ENCODE measurements around the gene UTP25.

Gene UTP25

DNA sequence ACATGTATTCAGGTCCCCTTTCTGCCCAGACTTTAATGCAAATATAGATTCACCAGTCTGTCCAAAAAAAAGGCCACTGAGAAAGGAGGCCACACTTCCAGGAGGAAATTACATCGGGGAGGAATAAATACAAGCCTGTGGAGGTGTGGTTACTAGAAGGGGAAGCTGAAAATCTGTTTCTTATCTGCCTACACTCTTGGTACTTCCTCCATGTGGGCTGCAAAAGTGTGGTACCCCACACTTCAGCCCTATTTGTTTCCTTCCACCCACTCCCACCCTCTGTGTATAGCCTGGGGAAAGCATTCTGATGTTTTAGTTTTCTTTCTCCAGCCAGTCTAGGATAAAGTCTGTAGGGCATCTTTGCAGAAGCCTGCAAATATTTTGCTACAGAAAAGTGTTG, 38.4 kb downstream of the UTP25 start:
- no peak overlapping the region for H3K27ac Mint-ChIP-seq
- peaks cover 4% of the 10 kb centered on the region for H3K9me3 Mint-ChIP-seq
- H3K4me1 Mint-ChIP-seq (ENCODE audit: low read depth) = no peaks in the 10 kb centered on the region
- H3K36me3 Mint-ChIP-seq (ENCODE audit: low read depth) = no peaks in the 10 kb centered on the region
- H3K4me3 Mint-ChIP-seq = no peak overlapping the region
- H3K27me3 Mint-ChIP-seq = peaks cover 23% of the 10 kb centered on the region

DNA sequence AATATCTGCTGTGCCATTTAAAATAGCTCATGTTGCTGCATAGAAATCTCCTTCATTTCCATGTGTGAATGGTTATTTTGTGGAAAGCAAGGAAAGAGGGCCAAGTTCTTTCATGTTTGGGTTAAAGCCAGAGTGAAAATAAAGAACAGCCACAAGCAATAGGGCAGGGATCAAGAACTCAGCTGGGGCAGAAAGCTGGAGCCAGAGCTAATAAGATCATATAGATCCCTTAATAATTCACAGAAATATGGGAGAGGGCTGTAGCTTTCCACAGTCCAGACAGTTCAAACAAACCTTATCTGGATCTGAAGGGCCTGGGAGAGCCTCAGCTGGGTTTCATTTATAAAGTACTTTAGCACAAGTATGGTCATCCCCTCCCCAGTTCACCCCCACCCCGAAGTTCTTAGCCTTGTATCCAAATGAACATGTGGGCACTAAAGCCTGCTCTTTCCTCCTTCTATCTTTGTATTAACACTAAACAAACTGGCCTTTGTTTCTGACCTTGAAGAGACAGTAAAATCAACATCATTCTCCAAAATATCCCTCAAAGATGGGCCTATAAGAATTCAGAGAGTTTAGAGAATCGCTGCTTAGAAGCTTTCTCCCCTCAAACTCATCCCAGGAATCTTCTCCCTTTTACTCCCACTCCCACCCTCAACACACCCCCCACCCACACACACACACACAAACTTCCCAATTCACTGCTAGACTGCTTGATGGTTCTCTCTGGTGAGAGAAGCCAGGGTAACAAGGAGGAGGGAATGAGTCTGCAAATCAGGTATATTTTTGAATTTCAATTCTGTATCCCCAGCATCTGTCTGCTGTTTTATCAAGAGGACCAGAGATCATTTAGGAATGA, 41.7 kb downstream of the UTP25 start:
- H3K9me3 Mint-ChIP-seq = peaks cover 4% of the 10 kb centered on the region
- H3K36me3 Mint-ChIP-seq (ENCODE audit: low read depth) = no peaks in the 10 kb centered on the region
- H3K27me3 Mint-ChIP-seq = peaks cover 48% of the 10 kb centered on the region
- no peak overlapping the region for H3K4me3 Mint-ChIP-seq
- H3K27ac Mint-ChIP-seq = no peak overlapping the region
- H3K4me1 Mint-ChIP-seq (ENCODE audit: low read depth) = no peaks in the 10 kb centered on the region

DNA sequence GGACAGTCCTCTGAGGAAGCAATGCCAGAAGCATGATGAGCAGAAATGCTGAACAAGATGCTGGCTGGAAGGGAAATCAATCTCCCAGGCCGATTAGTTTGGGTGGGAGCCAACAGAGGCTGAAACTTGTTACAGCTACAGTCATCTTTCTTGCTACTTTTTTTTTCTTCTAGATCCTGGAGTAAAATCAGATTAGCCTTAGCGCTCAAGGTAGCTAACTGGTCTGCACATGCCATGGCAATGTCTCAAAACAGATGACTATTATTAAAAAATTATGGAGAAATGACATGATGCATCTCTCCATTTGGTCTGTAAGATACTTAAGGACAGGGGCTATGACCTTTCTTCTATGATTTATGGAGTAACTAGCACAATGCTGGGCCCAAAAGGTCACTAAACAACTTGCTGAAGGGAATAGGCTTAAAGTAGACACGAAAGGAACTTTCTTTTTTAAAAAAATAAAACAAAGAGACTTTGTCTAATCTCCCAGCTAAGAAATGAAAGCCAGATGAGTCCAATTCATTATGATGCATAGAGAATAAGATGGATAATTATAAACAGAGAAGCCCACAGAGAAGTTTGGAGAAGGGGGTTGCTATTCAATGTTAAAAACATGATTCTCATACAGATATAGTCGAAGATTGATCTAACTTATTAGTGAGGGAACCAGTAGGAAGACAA, 42.5 kb downstream of the UTP25 start:
- H3K36me3 Mint-ChIP-seq (ENCODE audit: low read depth) = no peaks in the 10 kb centered on the region
- H3K9me3 Mint-ChIP-seq = peaks cover 4% of the 10 kb centered on the region
- no peaks in the 10 kb centered on the region for H3K4me1 Mint-ChIP-seq (ENCODE audit: low read depth)
- no peak overlapping the region for H3K27ac Mint-ChIP-seq
- peaks cover 48% of the 10 kb centered on the region for H3K27me3 Mint-ChIP-seq
- no peak overlapping the region for H3K4me3 Mint-ChIP-seq

DNA sequence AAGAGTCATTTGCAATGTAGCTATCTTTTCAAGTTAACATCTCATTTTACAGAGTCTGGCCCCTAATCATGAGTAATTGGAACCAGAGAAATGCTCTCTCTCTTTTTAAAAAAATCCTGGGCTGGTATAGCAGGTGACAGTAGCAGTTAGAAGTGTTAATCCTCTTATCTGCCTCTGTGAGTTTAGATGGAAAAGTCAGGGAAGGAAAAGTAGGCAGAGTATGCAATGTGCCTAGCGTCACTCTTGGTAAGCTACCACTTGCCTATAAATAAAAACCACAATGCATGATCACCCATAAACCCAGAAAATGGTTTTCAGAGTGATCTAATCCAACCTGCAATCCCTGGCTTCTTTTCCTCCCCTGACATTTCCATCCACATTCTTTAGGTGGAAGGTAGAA, 43.2 kb downstream of the UTP25 start:
- H3K4me1 Mint-ChIP-seq (ENCODE audit: low read depth) = no peaks in the 10 kb centered on the region
- H3K4me3 Mint-ChIP-seq = no peak overlapping the region
- peaks cover 4% of the 10 kb centered on the region for H3K9me3 Mint-ChIP-seq
- no peak overlapping the region for H3K27ac Mint-ChIP-seq
- H3K36me3 Mint-ChIP-seq (ENCODE audit: low read depth) = no peaks in the 10 kb centered on the region
- H3K27me3 Mint-ChIP-seq = peaks cover 47% of the 10 kb centered on the region

DNA sequence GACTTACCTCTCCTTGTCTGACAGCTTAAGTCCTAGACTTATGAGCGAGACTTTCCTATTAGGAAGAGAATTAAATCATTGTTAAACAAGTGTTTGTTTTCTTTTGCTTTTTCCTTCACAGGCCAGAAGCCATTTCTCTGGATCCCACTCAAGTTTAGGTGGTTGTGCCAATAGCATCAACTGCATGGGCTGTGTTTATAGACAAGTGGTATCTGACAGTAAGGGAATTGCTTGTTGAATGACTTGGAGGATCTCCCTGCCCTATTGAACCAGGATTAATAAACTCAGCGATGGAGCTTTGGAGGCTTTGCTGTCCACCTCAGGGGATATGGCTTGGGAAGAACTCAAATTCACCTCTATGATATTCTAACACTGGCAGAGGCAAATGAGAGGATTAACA, 43.7 kb downstream of the UTP25 start:
- Mint-ChIP-seq H3K36me3 (ENCODE audit: low read depth) (no peaks in the 10 kb centered on the region), H3K27me3 (peaks cover 43% of the 10 kb centered on the region), H3K9me3 (peaks cover 4% of the 10 kb centered on the region), H3K27ac (no peak overlapping the region), H3K4me3 (no peak overlapping the region), H3K4me1 (ENCODE audit: low read depth) (no peaks in the 10 kb centered on the region)

DNA sequence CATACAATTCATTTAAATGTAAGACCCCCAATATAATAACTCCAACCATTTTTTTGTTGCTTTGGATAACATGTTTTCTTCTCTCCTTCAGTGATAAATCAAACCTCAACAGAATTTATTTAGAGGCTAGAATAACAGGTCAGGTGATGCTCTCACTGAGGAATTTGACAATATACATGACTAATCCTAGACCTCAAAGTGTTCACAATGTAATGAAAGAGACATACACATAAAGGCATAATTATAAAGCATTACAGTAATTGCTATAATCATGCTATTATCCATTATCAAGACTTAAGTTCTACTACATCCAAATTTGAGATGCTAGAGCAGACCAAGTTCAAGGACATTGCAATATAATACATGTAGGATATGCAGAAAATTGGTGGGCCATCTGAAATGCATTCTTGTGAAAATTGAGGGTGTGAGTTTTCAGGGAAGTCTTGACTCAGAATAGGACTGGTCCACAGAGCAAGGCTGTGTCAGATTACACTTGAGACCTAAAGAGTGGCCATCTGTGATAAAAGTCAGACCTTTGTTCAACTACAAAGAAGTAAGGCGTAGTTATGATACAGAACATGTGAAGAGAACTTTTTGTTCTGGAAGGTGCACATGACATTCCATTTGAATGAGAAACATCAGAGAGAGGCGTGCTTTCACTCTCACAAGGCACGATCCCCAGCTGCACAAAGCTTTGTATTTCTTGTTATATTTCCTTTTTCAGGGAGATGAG, 45.5 kb downstream of the UTP25 start:
- Mint-ChIP-seq H3K36me3 (ENCODE audit: low read depth) (no peaks in the 10 kb centered on the region), H3K27me3 (peaks cover 44% of the 10 kb centered on the region), H3K9me3 (no peaks in the 10 kb centered on the region), H3K4me3 (no peak overlapping the region), H3K27ac (no peak overlapping the region), H3K4me1 (ENCODE audit: low read depth) (no peaks in the 10 kb centered on the region)

DNA sequence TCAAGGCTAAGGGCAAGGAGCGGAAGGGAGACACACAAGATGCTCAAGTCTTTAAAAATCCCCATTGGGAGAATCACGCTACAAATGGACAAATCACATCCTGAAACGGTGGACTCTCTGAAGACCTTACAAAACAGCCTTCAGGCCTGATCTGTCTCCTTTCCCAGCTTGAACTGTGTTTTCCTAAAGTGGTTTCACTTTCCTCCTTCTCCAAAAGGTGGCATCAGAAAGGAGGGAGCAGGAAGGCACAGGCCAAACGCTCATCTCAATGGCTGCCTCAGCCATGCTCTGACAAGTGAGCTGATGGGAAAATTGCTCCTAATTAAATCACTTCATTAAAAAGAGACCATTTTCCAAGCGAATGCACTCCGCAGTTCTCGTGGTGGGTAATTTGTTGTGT, 47.7 kb downstream of the UTP25 start:
- H3K36me3 Mint-ChIP-seq (ENCODE audit: low read depth) = no peaks in the 10 kb centered on the region
- no peaks in the 10 kb centered on the region for H3K9me3 Mint-ChIP-seq
- no peak overlapping the region for H3K4me3 Mint-ChIP-seq
- peaks cover 45% of the 10 kb centered on the region for H3K27me3 Mint-ChIP-seq
- H3K27ac Mint-ChIP-seq = no peak overlapping the region
- H3K4me1 Mint-ChIP-seq (ENCODE audit: low read depth) = no peaks in the 10 kb centered on the region

DNA sequence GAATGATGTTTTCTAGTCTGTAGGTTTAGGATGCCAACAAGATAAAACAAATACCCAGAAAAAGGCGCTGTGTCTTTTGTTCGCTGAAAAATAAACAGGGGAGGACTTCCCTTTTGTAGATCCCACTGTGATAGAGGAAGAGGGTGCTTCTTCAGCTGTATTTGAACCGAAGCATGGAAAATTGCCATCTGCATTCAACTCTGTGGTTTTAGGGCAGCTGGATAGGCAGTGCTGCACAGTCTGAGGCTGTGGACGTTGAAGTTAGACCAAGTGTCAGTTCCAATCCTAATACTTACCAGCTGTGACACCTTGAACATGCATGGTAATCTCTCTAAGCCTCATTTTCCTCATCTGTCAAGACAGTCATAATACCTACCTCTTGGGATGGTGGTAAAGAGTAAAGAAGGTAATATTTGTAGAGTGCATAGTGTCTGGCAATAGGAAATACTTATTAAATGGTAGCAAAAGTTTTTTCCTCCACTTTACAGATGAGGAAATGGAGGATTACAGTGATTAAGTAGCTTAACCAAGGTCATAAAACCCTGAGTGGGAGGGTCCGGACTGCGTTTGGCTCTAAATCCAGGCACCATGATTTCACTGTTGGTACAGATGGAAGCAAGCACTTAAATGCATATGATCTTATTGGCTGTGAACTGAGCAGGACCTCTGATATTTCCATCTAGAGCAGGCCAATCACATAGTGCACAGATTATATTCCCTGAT, 48.5 kb downstream of the UTP25 start:
- H3K27me3 Mint-ChIP-seq = peaks cover 46% of the 10 kb centered on the region
- no peak overlapping the region for H3K27ac Mint-ChIP-seq
- H3K4me3 Mint-ChIP-seq = no peak overlapping the region
- H3K36me3 Mint-ChIP-seq (ENCODE audit: low read depth) = no peaks in the 10 kb centered on the region
- H3K4me1 Mint-ChIP-seq (ENCODE audit: low read depth) = no peaks in the 10 kb centered on the region
- no peaks in the 10 kb centered on the region for H3K9me3 Mint-ChIP-seq

DNA sequence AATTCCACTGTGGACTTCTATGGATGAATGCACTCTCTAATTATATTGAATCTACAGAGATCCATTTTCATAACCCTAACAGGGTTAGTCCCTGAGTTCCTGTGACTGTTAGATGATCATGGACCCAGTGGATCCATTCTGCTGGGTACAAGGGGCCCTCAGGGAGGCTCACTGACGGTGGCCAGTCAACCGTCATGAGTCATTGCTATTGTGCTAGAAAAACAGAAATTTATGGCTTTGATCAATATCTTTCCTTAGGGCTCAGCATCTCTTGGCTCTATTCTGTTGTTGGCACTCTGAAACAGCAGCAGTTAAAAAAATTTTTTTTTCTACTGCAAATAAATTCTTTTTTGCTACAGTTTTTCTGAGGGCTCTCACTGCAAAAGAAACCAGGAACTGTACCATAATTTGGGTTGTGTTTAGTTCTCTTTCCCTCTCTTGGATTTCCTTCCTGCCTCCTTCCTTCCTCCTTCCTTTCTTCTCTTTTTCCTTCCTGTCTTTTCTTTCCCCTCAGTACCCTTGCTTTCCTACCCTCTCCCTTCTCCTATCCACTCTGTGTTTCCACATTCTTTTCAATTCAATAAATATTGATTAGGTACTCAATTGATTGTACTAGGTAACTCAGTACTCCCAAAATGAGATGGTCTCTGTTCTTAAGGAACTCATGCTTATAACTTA, 49.5 kb downstream of the UTP25 start:
- Mint-ChIP-seq H3K27ac (no peak overlapping the region), H3K36me3 (ENCODE audit: low read depth) (no peaks in the 10 kb centered on the region), H3K27me3 (peaks cover 46% of the 10 kb centered on the region), H3K4me3 (no peak overlapping the region), H3K9me3 (no peaks in the 10 kb centered on the region), H3K4me1 (ENCODE audit: low read depth) (no peaks in the 10 kb centered on the region)

DNA sequence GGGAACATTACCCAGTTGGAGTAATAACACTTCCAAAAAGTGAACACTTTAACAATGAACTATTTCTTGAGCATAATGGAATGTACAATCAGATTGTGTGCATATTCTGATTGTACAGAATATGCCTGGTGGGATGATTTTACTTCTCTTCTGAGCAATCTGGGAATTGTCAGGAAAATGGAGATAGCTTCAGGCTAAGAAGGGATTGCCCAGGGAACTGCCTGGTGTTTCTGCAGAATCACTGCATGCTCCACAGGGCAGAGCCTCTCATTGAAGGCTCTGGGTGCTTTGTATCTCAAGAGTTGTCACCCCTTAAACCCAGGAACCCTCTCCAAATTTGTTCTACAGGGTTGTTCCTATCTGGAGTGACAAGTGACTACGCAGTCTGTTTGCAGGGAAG, 51.2 kb downstream of the UTP25 start:
- no peaks in the 10 kb centered on the region for H3K36me3 Mint-ChIP-seq (ENCODE audit: low read depth)
- H3K4me1 Mint-ChIP-seq (ENCODE audit: low read depth) = no peaks in the 10 kb centered on the region
- no peak overlapping the region for H3K4me3 Mint-ChIP-seq
- no peaks in the 10 kb centered on the region for H3K9me3 Mint-ChIP-seq
- H3K27me3 Mint-ChIP-seq = peaks cover 42% of the 10 kb centered on the region
- no peak overlapping the region for H3K27ac Mint-ChIP-seq

DNA sequence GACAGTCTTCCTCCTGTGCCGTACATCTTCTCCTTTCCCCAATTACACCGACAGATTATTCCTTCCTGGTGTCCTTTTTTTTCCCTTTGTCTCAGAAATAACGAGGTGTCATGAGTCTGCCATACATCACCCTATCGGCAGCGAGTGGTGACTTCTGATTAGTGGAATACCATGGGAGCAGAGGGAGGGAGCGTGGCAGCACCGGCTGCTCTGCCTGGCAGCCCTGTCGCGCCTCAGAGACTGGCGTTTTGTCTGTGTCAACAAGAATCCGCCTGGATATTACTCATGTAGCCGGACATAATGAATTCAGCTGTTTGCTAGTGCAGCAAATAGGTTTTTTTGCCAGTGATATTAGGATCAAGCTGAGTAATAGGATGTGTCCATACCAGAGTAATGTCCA, 51.8 kb downstream of the UTP25 start:
- H3K27ac Mint-ChIP-seq = no peak overlapping the region
- no peaks in the 10 kb centered on the region for H3K36me3 Mint-ChIP-seq (ENCODE audit: low read depth)
- H3K9me3 Mint-ChIP-seq = no peaks in the 10 kb centered on the region
- H3K4me3 Mint-ChIP-seq = no peak overlapping the region
- H3K4me1 Mint-ChIP-seq (ENCODE audit: low read depth) = peaks cover 5% of the 10 kb centered on the region
- peaks cover 42% of the 10 kb centered on the region for H3K27me3 Mint-ChIP-seq

DNA sequence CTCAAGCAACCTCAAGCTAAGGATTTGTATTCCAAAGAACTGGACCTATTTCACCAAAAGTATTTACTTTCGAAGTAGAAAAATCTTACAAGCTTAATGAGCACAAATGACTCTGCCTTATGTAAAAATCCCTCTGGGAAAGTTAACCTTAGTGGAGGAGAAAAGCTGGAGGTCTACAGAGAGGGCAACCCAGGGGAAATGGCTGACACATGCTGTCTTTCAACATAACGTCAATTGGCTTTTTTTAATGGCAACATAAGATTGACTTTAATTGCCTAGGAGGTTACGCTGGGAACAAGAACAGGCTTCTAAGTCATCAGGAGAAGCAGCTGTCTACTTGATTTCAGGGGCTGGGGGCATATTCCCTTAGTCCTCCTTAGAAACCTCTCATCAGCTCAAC, 52.3 kb downstream of the UTP25 start:
- no peak overlapping the region for H3K27ac Mint-ChIP-seq
- H3K9me3 Mint-ChIP-seq = no peaks in the 10 kb centered on the region
- peaks cover 42% of the 10 kb centered on the region for H3K27me3 Mint-ChIP-seq
- peaks cover 7% of the 10 kb centered on the region for H3K4me1 Mint-ChIP-seq (ENCODE audit: low read depth)
- H3K36me3 Mint-ChIP-seq (ENCODE audit: low read depth) = no peaks in the 10 kb centered on the region
- no peak overlapping the region for H3K4me3 Mint-ChIP-seq

DNA sequence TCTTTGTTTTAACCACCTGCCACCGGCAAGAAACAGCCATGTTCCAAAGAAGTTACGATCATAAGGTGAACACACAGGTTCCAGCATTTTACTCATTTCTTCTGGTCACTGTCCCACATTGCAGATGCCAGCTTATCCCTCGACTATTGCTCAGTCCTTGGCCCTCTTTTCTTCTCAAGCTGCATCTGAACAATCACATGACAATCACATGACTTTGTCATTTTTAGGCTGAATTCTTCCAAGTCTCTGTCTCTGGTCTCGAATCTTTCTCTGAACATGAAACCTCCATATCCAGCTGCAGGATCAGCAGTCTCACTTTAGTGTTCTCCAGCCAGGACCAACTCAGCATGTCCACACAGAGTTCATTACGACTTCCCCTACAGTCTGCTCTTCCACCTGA, 53.8 kb downstream of the UTP25 start:
- Mint-ChIP-seq H3K4me1 (ENCODE audit: low read depth) (peaks cover 7% of the 10 kb centered on the region), H3K4me3 (no peak overlapping the region), H3K27me3 (peaks cover 47% of the 10 kb centered on the region), H3K36me3 (ENCODE audit: low read depth) (no peaks in the 10 kb centered on the region), H3K9me3 (no peaks in the 10 kb centered on the region), H3K27ac (no peak overlapping the region)

DNA sequence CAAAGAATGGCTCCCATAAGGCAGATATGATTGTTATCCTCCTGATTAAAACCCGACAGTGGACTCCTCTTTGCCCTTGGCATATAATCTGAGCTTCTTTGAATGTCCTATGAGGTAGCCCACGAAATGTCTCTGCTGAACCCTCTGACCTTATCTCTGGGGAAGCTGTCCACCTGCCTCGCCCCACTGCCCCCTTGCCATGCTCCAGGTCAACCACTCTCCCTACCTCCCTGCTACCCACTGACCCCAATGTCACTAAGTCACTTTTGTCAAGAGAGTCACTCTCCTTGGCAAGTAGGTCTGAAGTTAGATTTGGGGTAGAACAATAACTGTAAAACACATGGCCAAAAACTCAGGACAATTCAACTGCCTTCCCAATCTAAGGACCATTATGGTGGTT, 54.5 kb downstream of the UTP25 start:
- Mint-ChIP-seq H3K4me3 (no peak overlapping the region), H3K4me1 (ENCODE audit: low read depth) (peaks cover 7% of the 10 kb centered on the region), H3K27me3 (peaks cover 53% of the 10 kb centered on the region), H3K9me3 (no peaks in the 10 kb centered on the region), H3K36me3 (ENCODE audit: low read depth) (no peaks in the 10 kb centered on the region), H3K27ac (no peak overlapping the region)

All from stimulated activated naive CD8-positive, alpha-beta T cell treated with anti-CD3 and anti-CD28 coated beads, Interleukin-15, Interleukin-2, amounts not matched to agents 100 ng/mL and 50 ng/mL, for 24 hours (primary cell).